GM12878 (cell line): ENCODE measurements around the gene IGF1R. TPM values are rescaled to one million over a fixed set of nuclear protein-coding genes. Genes with fewer than 3 reads are reported as not detected.

Source experiments
- ATAC-seq: fragments of 200-7000 bp; cut with Tn5 transposase; 3 replicates; pipeline ENCODE4 v1.9.1; 2020; ENCODE audit warnings: mild to moderate bottlenecking, moderate library complexity
- BruUV-seq: library from RNA; stranded (reverse); fragments of 400-500 nt; replicated peaks from 2 replicates; lab custom pipeline; 2021; lab: Mats Ljungman, UMichigan
- CTCF ChIA-PET: fragments of 300-600 bp; sonication (Branson Sonifier 250); formaldehyde crosslinking; extraction: SDS; loops from one replicate; lab custom pipeline; 2021; ENCODE audit warnings: inconsistent platforms; lab: Yijun Ruan, JAX
- POLR2A ChIA-PET: fragments of 350-600 bp; formaldehyde crosslinking; extraction: SDS; loops from one replicate; lab custom pipeline; 2021; ENCODE audit warnings: inconsistent platforms; lab: Charles Lee
- RAD21 ChIA-PET: fragments of 300-600 bp; sonication (Branson Sonifier 250); formaldehyde crosslinking; loops from one replicate; lab custom pipeline; 2023; ENCODE audit warnings: antibody characterized with exemption; ENCODE audit not compliant: unreplicated experiment; lab: Charles Lee
- SMC1A ChIA-PET: fragments of 300-600 bp; sonication (Branson Sonifier 250); formaldehyde crosslinking; loops from one replicate; lab custom pipeline; 2023; ENCODE audit not compliant: unreplicated experiment, uncharacterized antibody; lab: Charles Lee
- DNase-seq: peaks from one replicate; pipeline ENCODE4 v3.0.0-alpha.2; 2011; ENCODE audit warnings: low read depth, low spot score
- FAIRE-seq: peaks from 3 replicates; lab custom pipeline; 2011; peaks lifted over from hg19 to GRCh38; lab: Jason Lieb, UNC
- H2AFZ ChIP-seq: 2 replicates; pipeline ENCODE4 v1.6.0; 2011; ENCODE audit warnings: low read depth, low read length, control low read depth; ENCODE audit not compliant: control insufficient read depth
- H3K27ac ChIP-seq: 2 replicates; pipeline ENCODE4 v1.5.1; 2011; ENCODE audit warnings: control low read depth; ENCODE audit not compliant: control insufficient read depth, insufficient read depth
- H3K27me3 ChIP-seq, 2 experiments: replicated peaks in 1 of 2; 2 replicates each; pipeline versions ENCODE4 v1.6.0 to v1.6.1; 2011; ENCODE audit warnings: low read length in 1 of 2; ENCODE audit not compliant: control insufficient read depth in 2 of 2, insufficient read depth in 2 of 2
- H3K36me3 ChIP-seq, 2 experiments: 2 replicates each; pipeline ENCODE4 v1.5.1; 2011; ENCODE audit warnings: low read length in 1 of 2; ENCODE audit not compliant: control insufficient read depth in 2 of 2, insufficient read depth in 2 of 2
- H3K4me1 ChIP-seq: 2 replicates; pipeline ENCODE4 v1.6.1; 2011; ENCODE audit warnings: mild to moderate bottlenecking, low read length, moderate library complexity, mixed read lengths; ENCODE audit not compliant: control insufficient read depth, insufficient read depth
- H3K4me2 ChIP-seq: 2 replicates; pipeline ENCODE4 v1.6.0; 2011; ENCODE audit warnings: control low read depth; ENCODE audit not compliant: control insufficient read depth, insufficient read depth
- H3K4me3 ChIP-seq: fragments of 200-600 bp; sonication (generic); 2 replicates; pipeline ENCODE4 v1.5.1; 2016
- H3K79me2 ChIP-seq: 2 replicates; pipeline ENCODE4 v1.6.0; 2011; ENCODE audit warnings: low read length; ENCODE audit not compliant: control insufficient read depth, insufficient read depth
- H3K9ac ChIP-seq: 2 replicates; pipeline ENCODE4 v1.8.0; 2011; ENCODE audit warnings: low read length, control low read depth, mixed read lengths; ENCODE audit not compliant: control insufficient read depth, insufficient read depth
- H3K9me3 ChIP-seq: replicated peaks from 3 replicates; pipeline ENCODE4 v1.5.1; 2011; ENCODE audit warnings: mild to moderate bottlenecking, low read length; ENCODE audit not compliant: control insufficient read depth, insufficient read depth
- H4K20me1 ChIP-seq: 2 replicates; pipeline ENCODE4 v1.6.0; 2011; ENCODE audit not compliant: control insufficient read depth, insufficient read depth
- CEBPB ChIP-seq, 2 experiments: fragments of 150-350 bp in 1 of 2; IDR thresholded peaks; 2 replicates each; pipeline ENCODE4 v1.6.1; 2012 to 2014; ENCODE audit warnings: low read depth in 2 of 2, low read length in 2 of 2, borderline replicate concordance in 1 of 2, inconsistent platforms in 1 of 2
- ESRRA ChIP-seq: IDR thresholded peaks from 2 replicates; pipeline ENCODE4 v1.6.1; 2012; ENCODE audit warnings: mild to moderate bottlenecking, low read length, improper control_type of control experiment
- NFXL1 ChIP-seq: fragments of 450-650 bp; IDR thresholded peaks from 2 replicates; pipeline ENCODE4 v1.6.1; 2017; ENCODE audit warnings: antibody characterized with exemption, mild to moderate bottlenecking, borderline replicate concordance
- RAD21 ChIP-seq: IDR thresholded peaks from 2 replicates; pipeline ENCODE4 v1.6.1; 2011; ENCODE audit warnings: mild to moderate bottlenecking, low read depth, low read length, moderate library complexity; ENCODE audit not compliant: insufficient read depth
- SREBF1 ChIP-seq: IDR thresholded peaks from 2 replicates; pipeline ENCODE4 v1.6.1; 2012; ENCODE audit warnings: mild to moderate bottlenecking, low read length
- ZBTB40 ChIP-seq: fragments of 450-650 bp; IDR thresholded peaks from 2 replicates; pipeline ENCODE4 v1.6.1; 2016; ENCODE audit warnings: mild to moderate bottlenecking, moderate library complexity, borderline replicate concordance
- ZNF217 ChIP-seq: fragments of 450-650 bp; IDR thresholded peaks from 2 replicates; pipeline ENCODE4 v1.6.1; 2017; ENCODE audit warnings: antibody characterized with exemption, mild to moderate bottlenecking
- WGBS: methylation state at CpG from one replicate; pipeline ENCODE4 v1.1.6; 2016; ENCODE audit warnings: low lambda C conversion rate; ENCODE audit not compliant: insufficient replicate concordance, insufficient coverage; ENCODE audit errors: missing lambda C conversion rate; 5-methylcytosine and 5-hydroxymethylcytosine counted together
- in situ Hi-C: fragments of 300-500 bp; cut with MboI; formaldehyde crosslinking; loops from 9 replicates; pipeline ENCODE4 v1.14.3; 2018; ENCODE audit warnings: mixed read lengths
- intact Hi-C: fragments of 100-400 bp; cut with micrococcal nuclease; formaldehyde crosslinking; loops from one replicate; pipeline ENCODE4 v1.14.2; 2022; ENCODE audit not compliant: unreplicated experiment
- polyA plus RNA-seq, 11 experiments: library from polyadenylated mRNA; depleted of rRNA in 4 of 11; unstranded in 6 of 11; stranded (reverse) in 5 of 11; fragments of >200 nt; fragmentation: Nextera tagmentation in 4 of 11; fragmentation: Illumina TruSeq in 1 of 11; extraction: Ambion mirVana in 4 of 11; extraction: Trizol in 1 of 11; gene quantifications; 1 replicate in 1 of 11; 2 replicates in 10 of 11; pipeline versions ENCODE4 v1.2.1 to v1.2.3, GENCODE V29; 2011 to 2016; ENCODE audit warnings: inconsistent platforms in 2 of 11, missing spikeins in 2 of 11, low read depth in 1 of 11
- total RNA-seq, 4 experiments: library from RNA; depleted of rRNA in 3 of 4; stranded (reverse); fragments of >200 nt in 3 of 4; fragmentation: Illumina TruSeq in 1 of 4; extraction: Trizol in 1 of 4; gene quantifications; 2 replicates each; pipeline versions ENCODE4 v1.2.1 to v1.2.3, GENCODE V29; 2013 to 2021

Gene IGF1R
- total and polyA plus RNA-seq, 10 of the 15 experiments (the other 5 are each of a cell fraction or from before 2014, with no cell fraction given): 0.03 to 2.7 (median 0.66) TPM

- 10% methylated on average over 5 of the region's 5 CpGs for WGBS
- no peaks in the 10 kb centered on the region for H4K20me1 ChIP-seq
- no peak overlapping the region for H3K4me3 ChIP-seq
- H3K27ac ChIP-seq: no peak overlapping the region
- no TSS peak for BruUV-seq
- no peaks in the 10 kb centered on the region for H3K36me3 ChIP-seq
- TF ChIP-seq ESRRA: no peak
- TF ChIP-seq CEBPB (IDR thresholded peaks at IDR 0.05; ENCODE audit: borderline replicate concordance in 1 of 2, low read depth in 2 of 2, low read length in 2 of 2): no peak
- no peak for TF ChIP-seq RAD21
- TF ChIP-seq SREBF1: no peak
- no peak for TF ChIP-seq NFXL1
- TF ChIP-seq ZNF217: no peak
- no peak for TF ChIP-seq ZBTB40
- SMC1A ChIA-PET: no interaction called here
- H3K79me2 ChIP-seq: no peaks in the 10 kb centered on the region
- H3K9ac ChIP-seq: no peak overlapping the region
- DNase-seq (no peak), FAIRE-seq (no peak), ATAC-seq (no peak)
- intact Hi-C loops (no loop called here), in situ Hi-C loops (no loop called here)
- H3K9me3 ChIP-seq: no peaks in the 10 kb centered on the region
- H2AFZ ChIP-seq: no peak overlapping the region
- H3K4me2 ChIP-seq: no peak overlapping the region
- no peaks in the 10 kb centered on the region for H3K4me1 ChIP-seq
- POLR2A ChIA-PET: no interaction called here
- RAD21 ChIA-PET: no interaction called here
- CTCF ChIA-PET: no interaction called here
- no peaks in the 10 kb centered on the region; a peak in 1 of 4 replicates for H3K27me3 ChIP-seq
Measured at GRCh38 chr15:98733098-98733497, 84.8 kb downstream of the IGF1R start.
